Stimulated activated CD4-positive, alpha-beta T cell treated with anti-CD3 and anti-CD28 coated beads, Interleukin-15, amount 100 ng/mL, for 1 hour (primary cell): ENCODE data around the gene PDE6C.

Source experiments
- DNase-seq, 2 donors: peaks; one replicate each; pipeline ENCODE4 v3.0.0-alpha.2; 2020; ENCODE audit warnings: low read depth in 1 of 2, low spot score in 1 of 2

PDE6C gene

GRCh38 chr10:93593749-93594148 lies 18.6 kb upstream of the PDE6C start:
- no peak for DNase-seq

GRCh38 chr10:93594518-93594917 lies 17.8 kb upstream of the PDE6C start:
- no peak for DNase-seq

GRCh38 chr10:93595378-93596161 lies 16.8 kb upstream of the PDE6C start:
- DNase-seq: no peak

- no peak for DNase-seq
These were observed 15.8 kb upstream of the PDE6C start for GRCh38 chr10:93596539-93596938.

GRCh38 chr10:93597075-93597599 lies 15.2 kb upstream of the PDE6C start:
- DNase-seq: no peak

- DNase-seq: no peak
These were observed 14.2 kb upstream of the PDE6C start for GRCh38 chr10:93598157-93598556.

GRCh38 chr10:93599335-93599734 lies 13.0 kb upstream of the PDE6C start:
- DNase-seq: no peak

GRCh38 chr10:93599778-93600177 lies 12.6 kb upstream of the PDE6C start:
- no peak for DNase-seq

GRCh38 chr10:93600446-93601145 lies 11.7 kb upstream of the PDE6C start:
- no peak for DNase-seq

GRCh38 chr10:93601146-93601773 lies 11.1 kb upstream of the PDE6C start, which contains the start of gene RBP4:
Gene RBP4, minus strand, starts transcription at chr10:93601235. Its CDS starts 207 bp downstream, at chr10:93601028.
- no peak for DNase-seq

- DNase-seq: no peak
These were observed 10.6 kb upstream of the PDE6C start for GRCh38 chr10:93601774-93602162.

GRCh38 chr10:93603023-93603422 lies 9.3 kb upstream of the PDE6C start:
- no peak for DNase-seq

- DNase-seq: no peak
These were observed 8.2 kb upstream of the PDE6C start for GRCh38 chr10:93604146-93604545.

- DNase-seq: no peak
These were observed 3.9 kb upstream of the PDE6C start for GRCh38 chr10:93608421-93608820.

- DNase-seq: no peak
These were observed 789 bp downstream of the PDE6C start for GRCh38 chr10:93613126-93613525.

- DNase-seq: no peak
These were observed 1.9 kb downstream of the PDE6C start for GRCh38 chr10:93614101-93614825.

GRCh38 chr10:93615576-93616235 lies 3.4 kb downstream of the PDE6C start:
- no peak for DNase-seq

- DNase-seq: no peak
These were observed 8.6 kb downstream of the PDE6C start for GRCh38 chr10:93620925-93621324.

- DNase-seq: no peak
These were observed 10.6 kb downstream of the PDE6C start for GRCh38 chr10:93622942-93623341.

GRCh38 chr10:93628858-93629257 lies 16.5 kb downstream of the PDE6C start:
- no peak for DNase-seq
